GM12878 (cell line): Measurements from ENCODE around the gene CARS2. TPM values are rescaled to one million over a fixed set of nuclear protein-coding genes. Genes with fewer than 3 reads are reported as not detected.
A peak's percentile ranks its signal among the peaks of the same experiment; 100 is the strongest.

Experiments
- ATAC-seq: fragments of 200-7000 bp; cut with Tn5 transposase; 3 replicates; pipeline ENCODE4 v1.9.1; 2020; ENCODE audit warnings: mild to moderate bottlenecking, moderate library complexity
- BruUV-seq: library from RNA; stranded (reverse); fragments of 400-500 nt; replicated peaks from 2 replicates; lab custom pipeline; 2021; lab: Mats Ljungman, UMichigan
- CTCF ChIA-PET: fragments of 300-600 bp; sonication (Branson Sonifier 250); formaldehyde crosslinking; extraction: SDS; loops from one replicate; lab custom pipeline; 2021; ENCODE audit warnings: inconsistent platforms; lab: Yijun Ruan, JAX
- POLR2A ChIA-PET: fragments of 350-600 bp; formaldehyde crosslinking; extraction: SDS; loops from one replicate; lab custom pipeline; 2021; ENCODE audit warnings: inconsistent platforms; lab: Charles Lee
- RAD21 ChIA-PET: fragments of 300-600 bp; sonication (Branson Sonifier 250); formaldehyde crosslinking; loops from one replicate; lab custom pipeline; 2023; ENCODE audit warnings: antibody characterized with exemption; ENCODE audit not compliant: unreplicated experiment; lab: Charles Lee
- SMC1A ChIA-PET: fragments of 300-600 bp; sonication (Branson Sonifier 250); formaldehyde crosslinking; loops from one replicate; lab custom pipeline; 2023; ENCODE audit not compliant: unreplicated experiment, uncharacterized antibody; lab: Charles Lee
- DNase-seq: peaks from one replicate; pipeline ENCODE4 v3.0.0-alpha.2; 2011; ENCODE audit warnings: low read depth, low spot score
- FAIRE-seq: peaks from 3 replicates; lab custom pipeline; 2011; peaks lifted over from hg19 to GRCh38; lab: Jason Lieb, UNC
- H2AFZ ChIP-seq: 2 replicates; pipeline ENCODE4 v1.6.0; 2011; ENCODE audit warnings: low read depth, low read length, control low read depth; ENCODE audit not compliant: control insufficient read depth
- H3K27ac ChIP-seq: 2 replicates; pipeline ENCODE4 v1.5.1; 2011; ENCODE audit warnings: control low read depth; ENCODE audit not compliant: control insufficient read depth, insufficient read depth
- H3K27me3 ChIP-seq, 2 experiments: replicated peaks in 1 of 2; 2 replicates each; pipeline versions ENCODE4 v1.6.0 to v1.6.1; 2011; ENCODE audit warnings: low read length in 1 of 2; ENCODE audit not compliant: control insufficient read depth in 2 of 2, insufficient read depth in 2 of 2
- H3K36me3 ChIP-seq, 2 experiments: 2 replicates each; pipeline ENCODE4 v1.5.1; 2011; ENCODE audit warnings: low read length in 1 of 2; ENCODE audit not compliant: control insufficient read depth in 2 of 2, insufficient read depth in 2 of 2
- H3K4me1 ChIP-seq: 2 replicates; pipeline ENCODE4 v1.6.1; 2011; ENCODE audit warnings: mild to moderate bottlenecking, low read length, moderate library complexity, mixed read lengths; ENCODE audit not compliant: control insufficient read depth, insufficient read depth
- H3K4me2 ChIP-seq: 2 replicates; pipeline ENCODE4 v1.6.0; 2011; ENCODE audit warnings: control low read depth; ENCODE audit not compliant: control insufficient read depth, insufficient read depth
- H3K4me3 ChIP-seq: fragments of 200-600 bp; sonication (generic); 2 replicates; pipeline ENCODE4 v1.5.1; 2016
- H3K79me2 ChIP-seq: 2 replicates; pipeline ENCODE4 v1.6.0; 2011; ENCODE audit warnings: low read length; ENCODE audit not compliant: control insufficient read depth, insufficient read depth
- H3K9ac ChIP-seq: 2 replicates; pipeline ENCODE4 v1.8.0; 2011; ENCODE audit warnings: low read length, control low read depth, mixed read lengths; ENCODE audit not compliant: control insufficient read depth, insufficient read depth
- H3K9me3 ChIP-seq: replicated peaks from 3 replicates; pipeline ENCODE4 v1.5.1; 2011; ENCODE audit warnings: mild to moderate bottlenecking, low read length; ENCODE audit not compliant: control insufficient read depth, insufficient read depth
- H4K20me1 ChIP-seq: 2 replicates; pipeline ENCODE4 v1.6.0; 2011; ENCODE audit not compliant: control insufficient read depth, insufficient read depth
- CTCF ChIP-seq, 3 experiments: IDR thresholded peaks in 2 of 3; conservative IDR thresholded peaks in 1 of 3; 2 replicates each; pipeline ENCODE4 v1.5.1; 2011; ENCODE audit warnings: low read depth in 3 of 3, low read length in 3 of 3, mild to moderate bottlenecking in 3 of 3, control low read depth in 2 of 3, moderate library complexity in 2 of 3, inconsistent platforms in 1 of 3, mixed read lengths in 1 of 3; ENCODE audit not compliant: control insufficient read depth in 2 of 3, insufficient read depth in 1 of 3; ENCODE audit errors: extremely low read depth in 1 of 3
- HDGF ChIP-seq: fragments of 450-650 bp; IDR thresholded peaks from 2 replicates; pipeline ENCODE4 v1.6.1; 2016; ENCODE audit warnings: antibody characterized with exemption
- JUND ChIP-seq: IDR thresholded peaks from 2 replicates; pipeline ENCODE4 v1.6.1; 2012; ENCODE audit warnings: low read depth, mild to moderate bottlenecking, low read length, improper control_type of control experiment, moderate library complexity
- NRF1 ChIP-seq: conservative IDR thresholded peaks from 2 replicates; pipeline ENCODE4 v1.6.1; 2011; ENCODE audit warnings: mild to moderate bottlenecking, low read depth, low read length, improper control_type of control experiment
- POLR2A ChIP-seq: IDR thresholded peaks from 2 replicates; pipeline ENCODE4 v1.6.1; 2011; ENCODE audit warnings: low read depth, mild to moderate bottlenecking, low read length
- RCOR1 ChIP-seq: conservative IDR thresholded peaks from 2 replicates; pipeline ENCODE4 v1.6.1; 2012; ENCODE audit warnings: low read depth, low read length, improper control_type of control experiment
- RUNX3 ChIP-seq: IDR thresholded peaks from 2 replicates; pipeline ENCODE4 v1.6.1; 2012; ENCODE audit warnings: low read length, inconsistent platforms
- ZBTB4 ChIP-seq: fragments of 450-650 bp; formaldehyde crosslinking; IDR thresholded peaks from 2 replicates; pipeline ENCODE4 v1.4.0; 2022; ENCODE audit warnings: mild to moderate bottlenecking, moderate library complexity
- WGBS: methylation state at CpG from one replicate; pipeline ENCODE4 v1.1.6; 2016; ENCODE audit warnings: low lambda C conversion rate; ENCODE audit not compliant: insufficient replicate concordance, insufficient coverage; ENCODE audit errors: missing lambda C conversion rate; 5-methylcytosine and 5-hydroxymethylcytosine counted together
- in situ Hi-C: fragments of 300-500 bp; cut with MboI; formaldehyde crosslinking; loops from 9 replicates; pipeline ENCODE4 v1.14.3; 2018; ENCODE audit warnings: mixed read lengths
- intact Hi-C: fragments of 100-400 bp; cut with micrococcal nuclease; formaldehyde crosslinking; loops from one replicate; pipeline ENCODE4 v1.14.2; 2022; ENCODE audit not compliant: unreplicated experiment
- polyA plus RNA-seq, 11 experiments: library from polyadenylated mRNA; depleted of rRNA in 4 of 11; unstranded in 6 of 11; stranded (reverse) in 5 of 11; fragments of >200 nt; fragmentation: Nextera tagmentation in 4 of 11; fragmentation: Illumina TruSeq in 1 of 11; extraction: Ambion mirVana in 4 of 11; extraction: Trizol in 1 of 11; gene quantifications; 1 replicate in 1 of 11; 2 replicates in 10 of 11; pipeline versions ENCODE4 v1.2.1 to v1.2.3, GENCODE V29; 2011 to 2016; ENCODE audit warnings: inconsistent platforms in 2 of 11, missing spikeins in 2 of 11, low read depth in 1 of 11
- total RNA-seq, 4 experiments: library from RNA; depleted of rRNA in 3 of 4; stranded (reverse); fragments of >200 nt in 3 of 4; fragmentation: Illumina TruSeq in 1 of 4; extraction: Trizol in 1 of 4; gene quantifications; 2 replicates each; pipeline versions ENCODE4 v1.2.1 to v1.2.3, GENCODE V29; 2013 to 2021

Gene CARS2
- total and polyA plus RNA-seq, 10 of the 15 experiments (the other 5 are each of a cell fraction or from before 2014, with no cell fraction given) = 4.2 to 101 (median 61.5) TPM

DNA sequence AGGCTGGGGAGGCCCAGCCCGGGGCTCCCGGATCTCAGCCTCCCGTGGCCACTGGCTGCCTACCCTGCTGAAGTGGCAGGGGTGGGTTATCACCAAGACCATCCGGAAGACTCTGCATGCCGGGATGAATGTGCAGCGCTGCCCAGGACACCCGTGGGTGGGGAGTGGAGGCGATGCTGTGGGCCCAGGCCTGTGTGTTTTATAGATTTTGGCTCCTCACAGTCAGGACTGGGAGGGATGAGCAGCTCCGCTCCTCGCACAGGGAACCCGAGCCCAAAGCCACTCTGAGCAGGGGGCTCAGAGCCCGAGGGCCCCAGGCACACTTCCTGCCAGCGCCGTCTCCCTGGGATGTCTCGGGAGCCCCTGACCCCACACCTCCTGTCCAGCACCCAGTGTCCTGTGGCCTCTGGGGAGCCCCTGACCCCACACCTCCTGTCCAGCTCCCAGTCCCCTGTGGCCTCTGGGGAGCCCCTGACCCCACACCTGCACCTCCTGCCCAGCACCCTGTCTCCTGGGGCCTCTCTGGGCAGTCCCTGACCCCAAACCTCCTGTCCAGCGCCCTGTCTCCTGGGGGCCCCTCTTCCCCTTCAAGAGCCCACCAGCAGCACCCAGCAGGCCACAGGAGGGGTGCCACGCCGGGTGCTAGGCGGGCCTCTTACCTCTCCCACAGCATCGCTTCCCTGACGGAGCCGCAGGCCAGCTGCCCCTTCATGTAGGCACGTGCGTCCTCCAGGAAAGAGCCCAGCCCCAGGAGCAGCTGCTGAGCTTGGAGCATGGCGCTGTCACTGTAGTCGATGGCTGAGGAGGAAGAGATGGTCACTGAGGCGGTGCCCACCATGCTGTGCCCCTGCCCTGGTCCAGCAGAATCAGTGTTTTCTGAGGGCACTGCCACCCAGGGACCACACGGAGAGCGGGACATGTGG, 59.2 kb downstream of the CARS2 start:
- intact Hi-C loops = no loop called here
- 88% methylated on average over 27 of the region's 29 CpGs for WGBS
- H3K36me3 ChIP-seq = peaks cover 27 to 29% of the 10 kb centered on the region in 2 experiments
- H3K4me2 ChIP-seq = no peak overlapping the region
- no peak overlapping the region for H2AFZ ChIP-seq
- CTCF ChIA-PET = interaction anchor here (0.8 to 1.6 kb wide), 3 partner anchors 53 to 169 kb away, joined by 3 to 4 read pairs (median 3); no protein-coding TSS in a partner anchor
- H3K27ac ChIP-seq = no peak overlapping the region
- SMC1A ChIA-PET = interaction anchor here (0.8 to 2.4 kb wide), 2 partner anchors 71 to 166 kb away, joined by 3 to 8 read pairs; no protein-coding TSS in a partner anchor
- FAIRE-seq (no peak), ATAC-seq (no peak), DNase-seq (no peak)
- TF ChIP-seq HDGF (no peak), POLR2A (peak; percentile 18; the same call in 1 of the 2 replicates)
- H4K20me1 ChIP-seq = no peaks in the 10 kb centered on the region
- H3K27me3 ChIP-seq = no peaks in the 10 kb centered on the region
- POLR2A ChIA-PET = no interaction called here
- no peaks in the 10 kb centered on the region for H3K79me2 ChIP-seq
- no TSS peak for BruUV-seq
- in situ Hi-C loops = no loop called here
- 0 out of 2 replicates have a peak, but pooled peaks cover 3% of the 10 kb centered on the region for H3K4me1 ChIP-seq
- H3K9ac ChIP-seq = no peak overlapping the region
- no peak overlapping the region for H3K4me3 ChIP-seq
- RAD21 ChIA-PET = no interaction called here
- H3K9me3 ChIP-seq = no peaks in the 10 kb centered on the region

GRCh38 chr13:110645750-110646149, 60.2 kb downstream of the CARS2 start:
- DNase-seq = no peak
- no peak overlapping the region for H3K9ac ChIP-seq
- POLR2A ChIA-PET = interaction anchor here (1.2 kb wide), 1 partner anchor 172 kb away, joined by 4 read pairs; no protein-coding TSS in a partner anchor
- H3K36me3 ChIP-seq = peaks cover 25 to 29% of the 10 kb centered on the region in 2 experiments
- intact Hi-C loops = loop anchor here (2.0 kb wide), 1 partner anchor 173 kb away; no protein-coding TSS in a partner anchor
- H3K4me3 ChIP-seq = no peak overlapping the region
- no peaks in the 10 kb centered on the region for H3K9me3 ChIP-seq
- BruUV-seq = no TSS peak
- H4K20me1 ChIP-seq = no peaks in the 10 kb centered on the region
- H3K4me1 ChIP-seq = 0 out of 2 replicates have a peak, but pooled peaks cover 3% of the 10 kb centered on the region
- FAIRE-seq = no peak
- TF ChIP-seq ZBTB4 (CRISPR knock-in tag) (no peak), JUND (no peak), RUNX3 (no peak), NRF1 (no peak), RCOR1 (no peak), CTCF (IDR thresholded peaks at IDR 0.05 in 2 of 3, conservative IDR thresholded peaks at IDR 0.05 in 1 of 3; ENCODE audit: control insufficient read depth in 2 of 3, extremely low read depth in 1 of 3, insufficient read depth in 1 of 3, low read depth in 3 of 3, low read length in 3 of 3) (no peak)
- RAD21 ChIA-PET = interaction anchor here (1.6 to 2.1 kb wide), 2 partner anchors 172 to 190 kb away, joined by 8 to 10 read pairs; no protein-coding TSS in a partner anchor
- ATAC-seq = no peak
- SMC1A ChIA-PET = interaction anchor here (0.8 to 2.4 kb wide), 3 partner anchors 72 to 173 kb away, joined by 3 to 12 read pairs (median 8); no protein-coding TSS in a partner anchor
- no peaks in the 10 kb centered on the region for H3K79me2 ChIP-seq
- WGBS = 79% methylated on average over 15 of the region's 15 CpGs
- no peak overlapping the region for H3K27ac ChIP-seq
- in situ Hi-C loops = no loop called here
- H3K4me2 ChIP-seq = no peak overlapping the region
- CTCF ChIA-PET = interaction anchor here (0.8 to 2.0 kb wide), 3 partner anchors 52 to 176 kb away, joined by 3 to 7 read pairs (median 4); no protein-coding TSS in a partner anchor
- H3K27me3 ChIP-seq = no peaks in the 10 kb centered on the region
- H2AFZ ChIP-seq = no peak overlapping the region
